Measurements from ENCODE around the gene SWSAP1. TPM values are rescaled to one million over a fixed set of nuclear protein-coding genes. Genes with fewer than 3 reads are reported as not detected.
A peak's percentile ranks its signal among the peaks of the same experiment; 100 is the strongest.
"Not testable (repeated sequence)": the region's sequence is repeated elsewhere in the genome, so short reads cannot be mapped to it uniquely, and the experiment has no call there.

The SWSAP1 gene
- total RNA-seq, 6 donors from 2014 or later, result 0.89 to 13.6 (median 3.7) TPM

DNA sequence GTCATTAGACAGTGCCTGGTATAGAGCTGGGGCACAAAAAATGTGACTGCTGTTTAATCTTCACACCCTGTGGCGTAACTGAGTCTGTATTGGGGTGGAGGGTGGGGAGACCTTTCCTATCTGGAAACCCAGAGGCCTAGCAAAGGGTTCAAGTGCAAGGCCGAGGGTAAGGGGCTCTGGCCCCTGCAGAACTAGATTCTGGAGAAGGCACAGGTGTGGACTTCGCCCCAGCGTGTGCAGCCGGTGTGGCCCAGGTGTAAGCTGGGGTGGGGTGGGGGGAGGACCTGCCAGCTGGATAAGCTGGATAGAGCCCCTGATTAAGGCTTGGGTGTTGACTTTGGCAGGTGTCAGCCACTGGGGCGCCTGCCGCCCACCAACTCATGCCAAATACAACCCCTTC is 36.3 kb upstream of the SWSAP1 start:
- TF ChIP-seq, protein P1, sequence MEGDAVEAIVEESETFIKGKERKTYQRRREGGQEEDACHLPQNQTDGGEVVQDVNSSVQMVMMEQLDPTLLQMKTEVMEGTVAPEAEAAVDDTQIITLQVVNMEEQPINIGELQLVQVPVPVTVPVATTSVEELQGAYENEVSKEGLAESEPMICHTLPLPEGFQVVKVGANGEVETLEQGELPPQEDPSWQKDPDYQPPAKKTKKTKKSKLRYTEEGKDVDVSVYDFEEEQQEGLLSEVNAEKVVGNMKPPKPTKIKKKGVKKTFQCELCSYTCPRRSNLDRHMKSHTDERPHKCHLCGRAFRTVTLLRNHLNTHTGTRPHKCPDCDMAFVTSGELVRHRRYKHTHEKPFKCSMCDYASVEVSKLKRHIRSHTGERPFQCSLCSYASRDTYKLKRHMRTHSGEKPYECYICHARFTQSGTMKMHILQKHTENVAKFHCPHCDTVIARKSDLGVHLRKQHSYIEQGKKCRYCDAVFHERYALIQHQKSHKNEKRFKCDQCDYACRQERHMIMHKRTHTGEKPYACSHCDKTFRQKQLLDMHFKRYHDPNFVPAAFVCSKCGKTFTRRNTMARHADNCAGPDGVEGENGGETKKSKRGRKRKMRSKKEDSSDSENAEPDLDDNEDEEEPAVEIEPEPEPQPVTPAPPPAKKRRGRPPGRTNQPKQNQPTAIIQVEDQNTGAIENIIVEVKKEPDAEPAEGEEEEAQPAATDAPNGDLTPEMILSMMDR (IDR thresholded peaks at IDR 0.05), result no peak
- peak overlapping the region; percentile 74 to 94 (median 92) for H3K27ac ChIP-seq
- 80 to 81% methylated on average over 7 of the region's 7 CpGs for WGBS, 2 donors
- DNase-seq (no peak), ATAC-seq (ENCODE audit: low FRiP score in 2 of 2) (no peak)
- H3K4me1 ChIP-seq, result peaks cover 17 to 30% (median 20%) of the 10 kb centered on the region in 4 donors
- no peaks in the 10 kb centered on the region for H3K9me3 ChIP-seq
- H3K36me3 ChIP-seq, result peaks cover 14 to 46% (median 35%) of the 10 kb centered on the region in 4 donors
- H3K4me3 ChIP-seq, result peak overlapping the region; percentile 22 to 96 (median 76)
- H3K27me3 ChIP-seq, result no peaks in the 10 kb centered on the region

DNA sequence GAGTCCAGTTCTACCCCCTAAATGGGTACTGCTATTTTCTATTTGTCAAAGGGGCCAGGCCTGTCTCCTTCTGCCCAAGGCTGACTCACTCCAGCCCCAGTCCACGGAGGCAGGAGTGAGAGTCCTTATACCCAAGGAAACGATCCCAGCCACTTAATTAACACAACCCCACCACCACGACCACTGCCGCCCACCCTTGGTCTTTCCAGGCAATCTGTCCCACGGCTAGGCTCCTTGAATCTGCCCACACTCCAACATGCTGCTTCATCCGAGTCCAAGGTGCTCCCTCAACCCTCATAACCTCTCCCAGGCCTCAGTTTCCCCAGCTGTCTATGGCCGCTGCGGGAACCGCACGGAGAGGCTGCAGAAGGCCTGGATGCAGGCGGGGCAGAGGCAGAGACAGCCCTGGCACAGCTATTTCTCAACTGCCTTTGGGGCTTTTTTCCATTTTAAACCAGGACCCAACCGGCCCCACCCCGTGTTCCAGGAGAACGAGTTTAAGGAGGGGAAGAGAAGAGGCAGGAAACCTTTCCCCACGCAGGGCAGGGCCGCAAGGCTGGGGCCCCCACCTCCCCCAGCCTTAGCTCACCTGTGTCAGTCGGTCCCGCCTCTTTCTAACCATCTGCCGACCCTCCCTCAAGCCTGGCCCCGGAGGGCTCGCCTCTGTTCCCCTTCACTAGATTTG is 35.8 kb upstream of the SWSAP1 start:
- H3K9me3 ChIP-seq, result no peaks in the 10 kb centered on the region
- TF ChIP-seq EP300 (IDR thresholded peaks at IDR 0.05) (no peak), POLR2AphosphoS5 (IDR thresholded peaks at IDR 0.05) (peak in 1 of 2 donors; percentile 17), POLR2A (IDR thresholded peaks at IDR 0.05) (no peak)
- peaks cover 8 to 41% (median 29%) of the 10 kb centered on the region in 4 donors for H3K36me3 ChIP-seq
- H3K27me3 ChIP-seq, result no peaks in the 10 kb centered on the region
- H3K27ac ChIP-seq, result peak overlapping the region; percentile 74 to 94 (median 92)
- ATAC-seq (ENCODE audit: low FRiP score in 2 of 2), result peak; percentile 48 to 49
- peaks cover 17 to 31% (median 20%) of the 10 kb centered on the region in 4 donors for H3K4me1 ChIP-seq
- peak; percentile 63 to 68 for DNase-seq
- H3K4me3 ChIP-seq, result peak overlapping the region; percentile 70 to 99 (median 89)
- 19 to 26% methylated on average over 18 to 20 of the region's 21 CpGs for WGBS, 2 donors

DNA sequence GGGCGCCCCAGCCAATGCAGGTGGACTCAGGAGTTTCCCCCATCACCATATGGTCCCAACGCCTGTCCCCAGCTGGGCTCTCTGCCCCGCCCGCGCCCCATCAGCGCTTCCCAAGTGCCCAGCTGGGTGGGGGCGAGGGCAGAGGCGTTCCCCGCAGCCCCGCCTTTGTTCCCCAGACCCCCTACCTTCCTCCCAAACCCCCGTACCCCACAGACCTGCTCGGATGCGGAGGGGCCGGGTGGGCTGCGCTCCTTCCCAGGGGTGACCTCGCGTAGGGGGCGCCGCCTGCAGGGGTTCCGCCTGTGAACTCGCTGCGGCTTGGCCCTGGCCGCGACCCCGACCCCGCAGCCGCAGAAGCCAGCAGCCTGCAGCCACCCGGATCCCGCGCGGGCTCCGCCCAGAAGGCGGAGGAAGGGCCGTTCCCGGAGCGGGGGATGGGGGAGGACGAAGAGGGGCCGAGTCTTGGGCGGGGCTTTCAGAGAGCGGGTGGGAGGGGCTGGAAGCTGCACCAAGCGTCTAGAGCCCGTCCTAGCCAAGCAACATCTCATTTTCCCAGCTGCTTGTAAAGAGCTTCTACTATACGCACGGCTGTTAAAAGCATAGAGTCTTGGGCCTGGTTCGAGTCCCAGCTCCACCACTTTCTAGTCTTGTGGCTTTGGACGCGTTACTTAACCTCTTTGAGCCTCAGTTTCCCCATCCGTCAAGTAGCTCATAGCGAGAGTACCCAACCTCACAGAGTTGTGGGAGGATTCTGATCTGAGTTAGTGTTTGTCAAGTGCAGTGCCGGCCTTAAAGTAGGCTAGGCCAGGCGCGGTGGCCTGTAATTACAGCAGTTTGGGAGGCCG is 35.0 kb upstream of the SWSAP1 start, which contains the start of gene RAB3D:
Gene RAB3D, minus strand, starts transcription at position 404 of the 845 bp plus-strand sequence. CDS start 2,258 bp downstream, outside the sequence.
- H3K9me3 ChIP-seq, result no peaks in the 10 kb centered on the region
- TF ChIP-seq, protein P1 (IDR thresholded peaks at IDR 0.05), result no peak
- TF ChIP-seq EP300 (IDR thresholded peaks at IDR 0.05) (peak in 1 of 4 donors; percentile 6), POLR2AphosphoS5 (IDR thresholded peaks at IDR 0.05) (peak; percentile 68 to 88), POLR2A (IDR thresholded peaks at IDR 0.05) (peak in 2 of 4 donors; percentile 32 to 82)
- no peaks in the 10 kb centered on the region for H3K27me3 ChIP-seq
- H3K4me3 ChIP-seq, result peak within 1 kb of the TSS; percentile 70 to 99 (median 89)
- DNase-seq (peak; percentile 95 to 96), ATAC-seq (ENCODE audit: low FRiP score in 2 of 2) (peak; percentile 95 to 97)
- H3K36me3 ChIP-seq, result peaks cover 2 to 33% (median 23%) of the 10 kb centered on the region in 4 donors
- WGBS, 2 donors, result 6 to 16% methylated on average over 13 to 44 of the region's 53 CpGs
- peaks cover 25 to 39% (median 27%) of the 10 kb centered on the region in 4 donors for H3K4me1 ChIP-seq
- peak within 1 kb of the TSS; percentile 74 to 94 (median 92) for H3K27ac ChIP-seq

DNA sequence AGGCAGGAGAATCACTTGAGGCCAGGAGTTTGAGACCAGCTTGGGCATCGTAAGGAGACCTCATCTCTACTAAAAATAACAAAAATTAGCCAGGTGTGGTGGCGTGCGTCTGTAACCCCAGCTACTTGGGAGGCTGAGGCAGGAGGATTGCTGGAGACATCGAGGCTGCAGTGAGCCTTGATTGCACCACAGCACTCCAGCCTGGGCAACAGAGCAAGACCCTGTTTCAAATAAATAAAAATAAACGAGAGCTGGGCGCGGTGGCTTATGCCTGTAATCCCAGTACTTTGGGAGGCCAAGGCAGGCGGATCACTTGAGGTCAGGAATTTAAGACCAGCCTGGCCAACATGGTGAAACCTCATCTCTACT is 34.4 kb upstream of the SWSAP1 start:
- not testable (repeated sequence) for ATAC-seq (ENCODE audit: low FRiP score in 2 of 2); DNase-seq; H3K27me3 ChIP-seq; H3K9me3 ChIP-seq
- Histone ChIP-seq H3K27ac (peak overlapping the region in 3 of 4 donors; percentile 89 to 94 (median 94)), H3K4me3 (peak overlapping the region in 2 of 4 donors; percentile 70 to 96), H3K4me1 (peaks cover 31 to 45% (median 33%) of the 10 kb centered on the region in 4 donors), H3K36me3 (peaks cover 0 to 27% (median 17%) of the 10 kb centered on the region in 4 donors)
- WGBS, 2 donors, result 82 to 87% methylated on average over 8 of the region's 8 CpGs

DNA sequence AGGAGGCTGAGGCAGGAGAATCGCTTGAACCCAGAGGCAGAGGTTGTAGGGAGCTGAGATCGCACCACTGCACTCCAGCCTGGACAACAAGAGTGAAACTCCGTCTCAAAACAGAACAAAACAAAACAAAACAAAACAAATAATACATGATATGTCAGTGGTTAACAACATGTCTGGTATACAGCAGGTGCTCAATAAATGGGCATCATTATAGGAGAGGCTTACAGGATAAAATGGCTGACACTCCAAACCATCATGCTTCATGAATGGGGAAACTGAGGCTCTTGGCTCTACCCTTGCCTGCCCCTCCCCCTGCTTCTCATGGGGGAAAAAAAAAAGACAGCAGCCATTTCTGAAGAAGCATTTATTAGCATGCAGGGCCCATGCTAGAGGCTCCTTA is 32.0 kb upstream of the SWSAP1 start:
- no peak overlapping the region for H3K4me3 ChIP-seq
- WGBS, 2 donors, result 94 to 95% methylated on average over 3 of the region's 3 CpGs
- peaks cover 42 to 59% (median 45%) of the 10 kb centered on the region in 4 donors for H3K4me1 ChIP-seq
- peaks cover 0 to 4% (median 2%) of the 10 kb centered on the region in 4 donors for H3K36me3 ChIP-seq
- no peaks in the 10 kb centered on the region for H3K27me3 ChIP-seq
- TF ChIP-seq POLR2AphosphoS5 (IDR thresholded peaks at IDR 0.05), result no peak
- H3K9me3 ChIP-seq, result no peaks in the 10 kb centered on the region
- H3K27ac ChIP-seq, result no peak overlapping the region
- no peak for DNase-seq
- ATAC-seq (ENCODE audit: low FRiP score in 2 of 2), result no peak

All from upper lobe of left lung (tissue), 6 donors.